Stimulated activated naive CD8-positive, alpha-beta T cell treated with anti-CD3 and anti-CD28 coated beads, Interleukin-15, Interleukin-2, amounts not matched to agents 100 ng/mL and 50 ng/mL, for 24 hours (primary cell): ENCODE measurements around the gene SORCS2.

Experiments used
- H3K27ac Mint-ChIP-seq: one replicate; pipeline ENCODE4 v1.8.0; 2021; ENCODE audit warnings: mild to moderate bottlenecking, mixed read lengths
- H3K27me3 Mint-ChIP-seq: one replicate; pipeline ENCODE4 v1.8.0; 2021; ENCODE audit warnings: mixed read lengths
- H3K36me3 Mint-ChIP-seq: one replicate; pipeline ENCODE4 v1.8.0; 2021; ENCODE audit warnings: low read depth, mixed read lengths
- H3K4me1 Mint-ChIP-seq: one replicate; pipeline ENCODE4 v1.8.0; 2021; ENCODE audit warnings: low read depth, mixed read lengths
- H3K4me3 Mint-ChIP-seq: one replicate; pipeline ENCODE4 v1.8.0; 2021; ENCODE audit warnings: mild to moderate bottlenecking, mixed read lengths
- H3K9me3 Mint-ChIP-seq: one replicate; pipeline ENCODE4 v1.8.0; 2021; ENCODE audit warnings: mixed read lengths

Gene SORCS2

DNA sequence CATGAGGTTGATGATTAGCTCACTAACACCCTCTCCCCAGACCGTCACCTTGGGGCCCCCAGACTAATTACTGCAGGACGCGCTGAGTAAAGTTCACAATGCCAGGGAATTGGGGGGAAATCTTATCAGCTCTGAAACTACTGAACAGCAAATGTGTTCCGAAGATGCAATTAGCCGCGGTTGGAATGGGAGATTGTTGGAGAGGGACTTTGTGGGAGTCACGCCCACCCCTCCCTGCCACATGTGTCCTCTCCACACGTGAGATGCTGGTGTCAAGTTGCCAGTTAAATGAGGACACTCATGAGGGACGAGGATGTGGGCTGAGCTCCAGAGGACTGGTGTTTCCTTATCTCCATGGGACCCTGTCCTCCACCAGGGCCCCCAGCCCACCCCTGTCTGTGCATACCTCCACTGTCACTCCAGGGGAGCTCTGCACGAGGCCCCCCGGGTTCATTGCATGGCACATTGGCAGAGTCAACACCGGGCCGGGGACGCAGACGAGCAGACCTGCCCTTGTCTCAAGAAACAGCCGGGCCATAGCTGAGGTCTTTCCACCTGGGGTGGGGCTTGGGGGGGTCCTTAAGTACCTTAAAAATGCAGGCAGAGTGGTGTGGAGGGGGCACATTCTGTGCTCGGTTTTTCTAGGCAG, 417.8 kb downstream of the SORCS2 start:
- Mint-ChIP-seq H3K36me3 (no peaks in the 10 kb centered on the region), H3K27me3 (no peaks in the 10 kb centered on the region), H3K4me3 (no peak overlapping the region), H3K4me1 (no peaks in the 10 kb centered on the region), H3K27ac (no peak overlapping the region), H3K9me3 (peaks cover 2% of the 10 kb centered on the region)

DNA sequence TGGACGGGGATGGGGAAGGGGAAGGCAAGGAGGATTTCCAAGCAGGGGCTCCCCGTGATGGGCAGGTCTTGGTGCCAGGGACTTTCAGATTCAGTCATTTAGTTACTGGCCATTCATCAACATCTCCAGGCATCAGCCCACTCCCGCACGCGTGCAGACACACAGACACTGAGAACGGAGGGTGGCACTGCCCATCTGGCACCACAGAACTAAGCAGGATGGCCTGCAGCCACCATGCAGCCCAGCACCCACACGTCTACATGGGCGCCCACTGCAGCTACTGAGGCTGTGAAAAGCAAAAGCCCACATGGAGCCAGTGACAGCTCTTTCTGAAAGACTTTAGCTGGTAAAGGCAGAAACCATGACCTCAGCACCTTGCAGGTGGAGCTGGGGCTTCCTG, 418.5 kb downstream of the SORCS2 start:
- Mint-ChIP-seq H3K9me3 (no peaks in the 10 kb centered on the region), H3K27ac (no peak overlapping the region), H3K27me3 (no peaks in the 10 kb centered on the region), H3K4me1 (no peaks in the 10 kb centered on the region), H3K4me3 (no peak overlapping the region), H3K36me3 (no peaks in the 10 kb centered on the region)

DNA sequence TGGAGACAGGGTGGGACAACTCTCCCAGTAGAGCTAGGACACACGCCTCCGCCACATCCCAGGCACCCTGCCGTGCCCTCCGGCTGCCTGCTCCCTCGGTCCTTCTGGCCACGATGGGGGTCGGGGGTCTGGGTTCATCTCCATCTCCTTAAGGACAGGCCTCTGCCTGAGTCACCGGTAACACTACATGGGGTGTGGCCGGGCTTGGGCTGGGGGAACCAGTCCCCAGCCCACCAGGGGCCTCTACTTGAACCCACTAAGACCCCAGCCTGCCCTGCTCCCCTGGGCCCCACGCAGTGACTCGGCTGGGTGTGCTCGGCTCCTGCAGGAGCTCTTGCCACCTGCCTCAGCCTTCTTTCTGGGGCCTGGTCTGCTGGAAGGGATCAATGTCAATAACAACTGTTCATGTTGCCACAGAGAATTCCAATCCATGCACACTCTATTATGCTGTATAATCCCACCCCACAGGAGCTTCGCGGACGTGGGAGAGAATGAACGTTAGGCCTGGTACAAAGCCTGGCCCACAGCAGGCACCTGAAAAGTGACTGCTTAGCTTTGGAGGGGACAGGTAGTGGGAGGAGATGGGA, 420.1 kb downstream of the SORCS2 start:
- Mint-ChIP-seq H3K27ac (no peak overlapping the region), H3K9me3 (no peaks in the 10 kb centered on the region), H3K36me3 (no peaks in the 10 kb centered on the region), H3K27me3 (no peaks in the 10 kb centered on the region), H3K4me3 (no peak overlapping the region), H3K4me1 (no peaks in the 10 kb centered on the region)

DNA sequence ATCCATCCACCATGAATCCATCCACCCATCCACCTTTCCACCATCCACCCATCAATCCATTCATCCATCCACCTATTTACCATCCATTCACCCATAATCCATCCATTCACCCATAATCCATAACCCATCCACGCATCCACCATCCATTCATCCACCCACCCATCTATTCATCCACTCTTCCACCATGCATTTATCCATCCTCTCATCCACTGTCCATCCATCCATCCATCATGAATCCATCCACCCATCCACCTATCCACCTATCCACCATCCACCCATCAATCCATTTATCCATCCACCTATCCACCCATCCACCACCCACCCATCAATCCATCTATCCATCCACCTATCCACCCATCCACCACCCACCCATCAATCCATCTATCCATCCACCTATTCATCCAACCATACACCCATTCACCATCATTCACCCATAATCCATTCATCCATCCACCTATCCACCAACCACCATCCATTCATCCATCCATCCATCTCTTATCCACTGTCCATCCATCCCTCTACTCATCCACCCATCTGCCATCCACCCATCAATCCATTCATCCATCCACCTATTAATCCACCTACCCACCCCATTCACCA, 422.1 kb downstream of the SORCS2 start:
- no peak overlapping the region for H3K27ac Mint-ChIP-seq

DNA sequence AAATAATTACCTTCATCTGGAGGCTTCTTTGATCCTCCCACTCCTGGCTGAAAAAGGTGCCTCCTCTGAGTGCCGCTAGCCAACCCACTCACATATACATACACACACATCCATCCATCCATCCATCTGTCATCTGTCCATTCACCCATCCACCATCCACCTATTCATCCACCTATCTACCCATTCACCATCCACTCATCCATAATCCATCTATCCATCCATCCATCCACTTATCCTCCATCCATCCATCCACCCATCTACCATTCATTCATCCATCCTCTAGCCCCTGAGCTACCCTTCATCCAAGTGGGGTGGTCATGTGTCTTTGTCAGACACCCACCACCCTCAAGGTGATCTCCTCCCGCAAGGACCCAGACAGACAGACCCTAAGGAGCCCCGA, 423.9 kb downstream of the SORCS2 start:
- H3K36me3 Mint-ChIP-seq: no peaks in the 10 kb centered on the region
- no peaks in the 10 kb centered on the region for H3K9me3 Mint-ChIP-seq
- peaks cover 2% of the 10 kb centered on the region for H3K27me3 Mint-ChIP-seq
- no peaks in the 10 kb centered on the region for H3K4me1 Mint-ChIP-seq
- no peak overlapping the region for H3K27ac Mint-ChIP-seq
- H3K4me3 Mint-ChIP-seq: no peak overlapping the region

More for the DNA sequence above, 422.1 kb downstream of the SORCS2 start:
- Mint-ChIP-seq H3K27me3 (no peaks in the 10 kb centered on the region), H3K9me3 (no peaks in the 10 kb centered on the region), H3K4me3 (no peak overlapping the region), H3K36me3 (no peaks in the 10 kb centered on the region), H3K4me1 (no peaks in the 10 kb centered on the region)

DNA sequence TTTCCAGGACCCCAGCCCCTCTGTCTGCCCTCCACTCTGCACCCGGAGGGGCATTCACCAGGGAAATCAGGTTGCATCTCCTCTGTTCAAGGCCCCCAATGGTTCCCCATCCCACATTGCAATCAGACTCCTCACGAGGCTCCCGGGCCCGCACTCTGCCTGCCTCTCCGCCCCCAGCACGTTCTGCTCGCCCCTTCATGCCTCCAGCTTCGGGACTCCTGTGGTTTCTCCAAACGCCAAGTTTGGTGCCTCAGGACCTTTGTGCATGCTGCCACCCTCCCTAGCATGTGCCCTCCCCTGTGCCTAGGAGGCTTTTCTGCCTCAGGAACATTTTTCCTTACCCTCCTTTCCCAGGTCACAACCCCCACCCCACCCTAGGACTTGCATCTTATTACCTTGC, 426.0 kb downstream of the SORCS2 start:
- H3K9me3 Mint-ChIP-seq: no peaks in the 10 kb centered on the region
- H3K4me3 Mint-ChIP-seq: no peak overlapping the region
- no peaks in the 10 kb centered on the region for H3K36me3 Mint-ChIP-seq
- peaks cover 8% of the 10 kb centered on the region for H3K27me3 Mint-ChIP-seq
- no peaks in the 10 kb centered on the region for H3K4me1 Mint-ChIP-seq
- H3K27ac Mint-ChIP-seq: no peak overlapping the region

DNA sequence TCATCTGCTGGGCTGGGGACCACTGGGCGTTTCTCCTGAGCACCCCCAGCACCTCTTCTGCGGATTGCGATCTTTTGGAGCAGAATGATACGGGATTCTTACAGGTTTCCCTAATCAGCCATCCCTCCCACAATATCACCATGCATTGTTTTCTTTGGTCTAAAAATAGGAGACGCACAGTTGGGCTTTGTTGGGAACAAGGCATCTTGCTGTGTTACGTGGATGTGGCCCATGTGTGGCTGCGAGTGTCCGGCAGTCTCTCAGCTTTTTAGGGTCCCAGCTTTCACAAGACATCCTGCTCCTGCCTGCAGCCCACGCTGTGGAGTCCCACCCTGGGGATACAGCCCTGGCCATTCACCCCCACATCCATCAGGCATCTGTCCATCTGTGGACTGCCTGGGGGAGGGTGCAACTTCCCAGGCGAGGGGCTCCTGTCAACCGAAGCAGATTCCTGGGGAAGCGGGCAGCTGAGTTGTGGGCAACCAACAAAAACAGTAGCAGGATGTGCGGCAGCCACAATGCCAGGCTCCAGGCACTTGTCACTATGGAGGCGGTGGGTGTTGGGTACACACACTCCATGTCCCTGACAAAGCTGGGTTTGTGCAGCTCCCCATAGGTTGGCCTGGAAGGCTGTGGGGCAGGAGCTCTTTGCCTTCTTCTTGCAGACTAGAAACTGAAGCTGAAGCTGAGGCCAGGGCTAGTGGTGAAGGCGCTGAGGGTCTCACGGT, 427.9 kb downstream of the SORCS2 start:
- H3K36me3 Mint-ChIP-seq: no peaks in the 10 kb centered on the region
- H3K4me3 Mint-ChIP-seq: no peak overlapping the region
- H3K27ac Mint-ChIP-seq: no peak overlapping the region
- no peaks in the 10 kb centered on the region for H3K4me1 Mint-ChIP-seq
- H3K9me3 Mint-ChIP-seq: no peaks in the 10 kb centered on the region
- peaks cover 8% of the 10 kb centered on the region for H3K27me3 Mint-ChIP-seq

DNA sequence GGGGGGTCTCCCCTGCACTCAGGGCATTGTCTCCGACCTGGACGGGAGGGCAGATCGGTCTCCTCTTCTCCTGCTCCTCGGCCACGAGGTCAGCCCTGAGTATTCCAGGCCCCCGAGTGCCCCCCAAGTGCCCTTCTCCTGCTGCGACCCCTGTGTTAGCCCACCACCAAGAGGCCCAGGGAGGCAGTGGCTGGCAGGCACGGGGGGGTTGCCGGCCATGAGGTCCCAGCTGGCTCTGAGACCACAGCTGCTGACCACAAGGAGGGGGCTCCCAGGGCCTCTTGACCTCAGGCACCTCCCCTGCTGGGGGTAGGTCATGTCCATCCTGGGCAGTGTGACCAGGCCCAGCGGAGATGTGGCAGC, 428.5 kb downstream of the SORCS2 start:
- H3K4me3 Mint-ChIP-seq: no peak overlapping the region
- no peaks in the 10 kb centered on the region for H3K36me3 Mint-ChIP-seq
- H3K4me1 Mint-ChIP-seq: no peaks in the 10 kb centered on the region
- no peaks in the 10 kb centered on the region for H3K9me3 Mint-ChIP-seq
- H3K27me3 Mint-ChIP-seq: peaks cover 8% of the 10 kb centered on the region
- H3K27ac Mint-ChIP-seq: no peak overlapping the region

DNA sequence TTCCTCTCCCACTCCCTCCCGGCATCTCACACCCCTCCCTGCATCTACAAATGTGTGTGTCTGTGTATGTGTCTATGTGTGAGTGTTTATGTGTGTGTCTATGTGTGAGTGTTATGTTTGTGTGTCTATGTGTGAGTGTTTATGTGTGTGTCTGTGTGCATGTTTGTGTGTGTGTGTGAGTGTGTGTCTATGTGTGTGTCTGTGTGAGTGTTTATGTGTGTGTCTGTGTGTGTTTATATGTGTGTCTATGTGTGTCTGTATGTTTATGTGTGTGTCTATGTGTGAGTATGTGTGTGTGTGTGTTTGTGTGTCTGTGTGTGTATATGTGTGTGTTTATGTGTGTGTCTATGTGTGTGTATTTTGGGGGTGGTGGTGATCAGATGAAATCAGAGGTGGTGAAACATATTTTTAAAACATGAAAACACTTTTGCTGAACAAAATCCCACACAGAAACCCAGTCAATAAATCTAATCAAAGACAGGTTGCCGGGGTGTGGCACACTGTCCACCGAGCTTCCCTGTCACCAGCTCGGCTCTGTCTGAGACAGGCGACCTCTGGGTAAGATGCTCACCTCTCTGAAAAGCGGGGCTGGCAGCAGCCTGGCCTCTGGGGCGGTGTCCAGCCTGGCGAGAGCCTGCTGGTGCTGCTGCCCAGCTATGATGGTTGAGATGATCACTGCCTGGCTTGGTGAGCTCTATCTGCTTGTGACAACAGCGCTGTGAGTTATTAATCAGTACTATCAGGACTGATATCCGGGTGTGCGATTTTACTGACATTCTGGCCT, 429.1 kb downstream of the SORCS2 start:
- no peaks in the 10 kb centered on the region for H3K36me3 Mint-ChIP-seq
- peaks cover 8% of the 10 kb centered on the region for H3K27me3 Mint-ChIP-seq
- no peak overlapping the region for H3K4me3 Mint-ChIP-seq
- H3K9me3 Mint-ChIP-seq: no peaks in the 10 kb centered on the region
- H3K27ac Mint-ChIP-seq: peak overlapping the region; percentile 0
- no peaks in the 10 kb centered on the region for H3K4me1 Mint-ChIP-seq

DNA sequence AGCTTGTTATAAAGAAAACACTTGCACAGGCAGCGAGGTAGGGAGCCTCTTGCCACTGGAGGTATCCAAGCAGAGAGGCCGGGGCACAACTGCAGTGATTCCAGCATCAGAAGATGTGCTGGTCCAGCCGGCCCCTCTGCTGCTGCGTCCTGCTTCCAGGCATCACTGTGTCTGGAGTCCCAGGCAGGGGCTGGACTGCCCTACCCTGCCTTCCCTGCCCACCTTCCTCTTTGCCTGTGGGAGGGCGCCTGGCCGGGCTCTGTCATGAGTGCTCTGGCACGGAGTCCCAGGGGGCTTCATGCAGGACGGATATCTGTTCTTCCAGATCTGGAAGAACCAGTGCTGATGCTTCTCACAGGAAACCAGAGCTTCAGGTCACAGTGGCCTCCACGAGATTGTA, 430.0 kb downstream of the SORCS2 start:
- H3K27me3 Mint-ChIP-seq: peaks cover 8% of the 10 kb centered on the region

DNA sequence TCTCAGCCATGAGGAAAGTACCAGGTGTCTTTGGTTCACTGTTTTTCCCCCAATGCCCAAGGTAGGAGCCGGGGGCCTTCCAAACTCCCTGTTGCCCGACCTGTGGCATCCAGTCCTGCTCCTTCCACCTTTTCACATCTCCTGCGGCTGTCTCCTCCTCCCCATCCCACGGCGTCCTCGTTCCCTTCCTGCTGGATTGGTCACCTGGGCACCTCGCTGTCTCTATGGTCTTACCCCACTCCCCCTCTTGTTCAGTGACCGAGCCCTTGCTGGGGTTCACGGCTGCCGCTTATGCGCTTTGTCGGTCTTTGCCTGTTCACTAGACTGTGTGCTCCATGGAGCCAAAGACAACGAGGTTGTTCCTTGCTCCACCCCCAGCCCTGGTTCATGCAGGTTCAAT, 431.1 kb downstream of the SORCS2 start:
- Mint-ChIP-seq H3K4me3 (no peak overlapping the region), H3K36me3 (no peaks in the 10 kb centered on the region), H3K27ac (no peak overlapping the region), H3K27me3 (peaks cover 8% of the 10 kb centered on the region), H3K9me3 (no peaks in the 10 kb centered on the region), H3K4me1 (no peaks in the 10 kb centered on the region)

More for the DNA sequence above, 430.0 kb downstream of the SORCS2 start:
- H3K27ac Mint-ChIP-seq: no peak overlapping the region
- no peaks in the 10 kb centered on the region for H3K9me3 Mint-ChIP-seq
- no peaks in the 10 kb centered on the region for H3K36me3 Mint-ChIP-seq
- H3K4me1 Mint-ChIP-seq: no peaks in the 10 kb centered on the region
- no peak overlapping the region for H3K4me3 Mint-ChIP-seq

DNA sequence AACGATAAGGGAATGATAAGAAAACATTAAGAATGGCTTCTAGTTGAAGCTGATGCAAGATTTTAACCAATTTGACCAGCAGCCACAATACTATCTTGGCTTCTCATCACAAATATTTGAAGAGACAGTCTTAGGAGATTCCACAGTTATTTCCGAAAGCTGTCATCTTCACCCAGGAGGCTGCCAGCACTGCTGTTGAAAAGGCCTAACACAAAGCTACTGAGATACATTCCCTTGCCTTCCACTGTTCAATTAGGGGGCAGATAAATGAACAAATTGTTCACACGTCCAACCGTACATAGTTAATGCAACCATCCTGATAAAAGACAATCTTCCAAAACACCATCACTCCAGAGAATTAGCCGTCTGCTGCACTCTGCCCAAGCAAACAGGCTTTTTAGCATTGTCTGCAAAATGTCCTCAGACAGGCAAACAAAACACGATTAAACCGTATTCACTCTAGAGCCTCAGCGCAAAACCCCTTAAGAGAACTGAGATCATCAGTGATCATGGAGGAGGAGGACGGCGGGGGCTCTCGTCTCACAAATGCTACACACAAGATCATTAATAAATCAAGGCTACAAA, 432.1 kb downstream of the SORCS2 start:
- H3K4me1 Mint-ChIP-seq: no peaks in the 10 kb centered on the region
- H3K27ac Mint-ChIP-seq: no peak overlapping the region
- H3K4me3 Mint-ChIP-seq: no peak overlapping the region
- no peaks in the 10 kb centered on the region for H3K9me3 Mint-ChIP-seq
- peaks cover 8% of the 10 kb centered on the region for H3K27me3 Mint-ChIP-seq
- H3K36me3 Mint-ChIP-seq: no peaks in the 10 kb centered on the region

DNA sequence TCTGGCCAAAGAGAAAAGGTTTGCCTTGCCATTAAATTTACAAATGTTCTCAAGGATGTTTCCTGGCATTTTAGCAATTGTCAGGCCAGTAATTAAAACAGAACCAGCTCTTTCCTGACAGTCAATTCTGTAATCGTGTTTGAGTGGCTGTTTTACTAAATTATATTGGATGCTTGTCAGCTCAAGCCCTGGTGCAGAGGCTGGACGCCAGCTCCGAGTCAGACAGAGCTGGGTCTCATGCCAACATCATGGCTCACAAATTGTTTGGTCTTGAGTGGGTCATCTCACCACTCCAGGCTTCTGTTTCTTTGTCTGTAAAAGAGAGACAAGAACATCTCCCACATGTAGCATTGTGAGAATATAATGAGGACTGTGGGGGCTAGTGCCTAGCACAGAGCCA, 432.7 kb downstream of the SORCS2 start:
- no peaks in the 10 kb centered on the region for H3K4me1 Mint-ChIP-seq
- H3K9me3 Mint-ChIP-seq: no peaks in the 10 kb centered on the region
- peaks cover 8% of the 10 kb centered on the region for H3K27me3 Mint-ChIP-seq
- H3K4me3 Mint-ChIP-seq: no peak overlapping the region
- no peak overlapping the region for H3K27ac Mint-ChIP-seq
- H3K36me3 Mint-ChIP-seq: no peaks in the 10 kb centered on the region

DNA sequence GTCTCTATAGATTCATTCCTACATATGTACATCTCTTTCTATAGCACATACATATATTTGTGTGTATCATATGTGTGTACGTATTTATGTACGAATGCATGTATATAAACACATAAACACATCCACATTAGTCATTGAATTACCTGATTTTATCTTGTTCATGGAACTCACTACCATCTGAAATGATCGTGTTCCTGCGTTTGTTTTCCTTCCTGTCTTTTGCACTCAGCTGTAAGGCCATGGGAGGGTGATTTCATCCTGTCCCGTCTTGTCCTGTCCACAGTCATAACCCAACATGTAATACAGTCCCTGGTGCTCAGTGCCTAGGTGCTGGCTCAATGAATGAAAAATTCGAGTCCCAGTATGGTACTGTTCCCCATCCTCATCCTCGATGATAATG, 434.2 kb downstream of the SORCS2 start:
- no peaks in the 10 kb centered on the region for H3K36me3 Mint-ChIP-seq
- H3K4me1 Mint-ChIP-seq: no peaks in the 10 kb centered on the region
- no peak overlapping the region for H3K27ac Mint-ChIP-seq
- H3K9me3 Mint-ChIP-seq: no peaks in the 10 kb centered on the region
- H3K4me3 Mint-ChIP-seq: no peak overlapping the region
- peaks cover 3% of the 10 kb centered on the region for H3K27me3 Mint-ChIP-seq
